NCI-H146 treated with DMSO at 0.1 percent for 48 hours (cell line): ENCODE data around the gene DIP2C.
"Not testable (repeated sequence)": the region's sequence is repeated elsewhere in the genome, so short reads cannot be mapped to it uniquely, and the experiment has no call there.

ENCODE experiments used
- DNase-seq: peaks from one replicate; lab custom pipeline; 2025; ENCODE audit not compliant: unreplicated experiment; lab: John Stamatoyannopoulos, UW

Gene DIP2C

GRCh38 chr10:660413-660969 is 29.0 kb downstream of the DIP2C start:
- DNase-seq = no peak

GRCh38 chr10:659688-660141 is 29.8 kb downstream of the DIP2C start:
- no peak for DNase-seq

- DNase-seq = not testable (repeated sequence)
Observed at GRCh38 chr10:657816-658350, 31.6 kb downstream of the DIP2C start.

GRCh38 chr10:656883-657282 is 32.6 kb downstream of the DIP2C start:
- no peak for DNase-seq

GRCh38 chr10:655184-655583 is 34.3 kb downstream of the DIP2C start:
- DNase-seq = no peak

GRCh38 chr10:654647-654996 is 34.8 kb downstream of the DIP2C start:
- no peak for DNase-seq

- peak; percentile 23 for DNase-seq
Observed at GRCh38 chr10:653991-654646, 35.3 kb downstream of the DIP2C start.

GRCh38 chr10:652832-653459 is 36.5 kb downstream of the DIP2C start:
- DNase-seq = not testable (repeated sequence)

GRCh38 chr10:652233-652632 is 37.2 kb downstream of the DIP2C start:
- peak; percentile 17 for DNase-seq

GRCh38 chr10:651692-652091 is 37.8 kb downstream of the DIP2C start:
- DNase-seq = no peak

- no peak for DNase-seq
Observed at GRCh38 chr10:650886-651615, 38.4 kb downstream of the DIP2C start.

- DNase-seq = no peak
Observed at GRCh38 chr10:650441-650851, 39.0 kb downstream of the DIP2C start.

GRCh38 chr10:649798-650440 is 39.5 kb downstream of the DIP2C start:
- DNase-seq = peak; percentile 94

- DNase-seq = no peak
Observed at GRCh38 chr10:649445-649797, 40.0 kb downstream of the DIP2C start.

GRCh38 chr10:647019-647418 is 42.4 kb downstream of the DIP2C start:
- DNase-seq = not testable (repeated sequence)

GRCh38 chr10:646118-646524 is 43.3 kb downstream of the DIP2C start:
- no peak for DNase-seq

GRCh38 chr10:644943-645334 is 44.5 kb downstream of the DIP2C start:
- no peak for DNase-seq

- no peak for DNase-seq
Observed at GRCh38 chr10:644076-644942, 45.2 kb downstream of the DIP2C start.

- no peak for DNase-seq
Observed at GRCh38 chr10:642186-642890, 47.1 kb downstream of the DIP2C start.
